SK-N-MC (cell line): ENCODE results near the gene TAB3.

Source experiments
- DNase-seq: peaks from one replicate; pipeline ENCODE4 v3.0.0-alpha.2; 2011; ENCODE audit warnings: low read depth, low spot score
- H3K27ac ChIP-seq: fragments of 200-600 bp; sonication (generic); 2 replicates; pipeline ENCODE4 v1.5.1; 2016; ENCODE audit warnings: mixed run types
- H3K36me3 ChIP-seq: fragments of 200-600 bp; sonication (generic); 2 replicates; pipeline ENCODE4 v1.6.1; 2017; ENCODE audit warnings: antibody characterized with exemption, low read length, mixed read lengths; ENCODE audit not compliant: insufficient read depth
- H3K4me3 ChIP-seq: fragments of 200-600 bp; sonication (generic); 2 replicates; pipeline ENCODE4 v1.5.1; 2016
- H3K9ac ChIP-seq: fragments of 200-600 bp; sonication (generic); 2 replicates; pipeline ENCODE4 v1.8.0; 2017; ENCODE audit warnings: mixed run types, mixed read lengths; ENCODE audit not compliant: insufficient read length
- H3K9me3 ChIP-seq: fragments of 200-600 bp; sonication (generic); 2 replicates; pipeline ENCODE4 v1.6.1; 2017; ENCODE audit warnings: low read depth, mild to moderate bottlenecking, antibody characterized with exemption, low read length, moderate library complexity, mixed read lengths
- EZH2 ChIP-seq: fragments of 200-600 bp; sonication (generic); IDR thresholded peaks from one replicate; pipeline ENCODE4 v1.6.1; 2017; ENCODE audit warnings: antibody characterized with exemption
- FOXP2 ChIP-seq: optimal IDR thresholded peaks from 2 replicates; pipeline ENCODE3; 2011; ENCODE audit warnings: mild to moderate bottlenecking, moderate library complexity; ENCODE audit not compliant: insufficient read depth; ENCODE audit errors: extremely low read length, control extremely low read depth
- POLR2AphosphoS5 ChIP-seq: IDR thresholded peaks from 2 replicates; pipeline ENCODE4 v1.6.1; 2012; ENCODE audit warnings: mild to moderate bottlenecking, low read depth, low read length, borderline replicate concordance

Gene TAB3

GRCh38 chrX:30795981-30796958, 92.8 kb downstream of the TAB3 start:
- H3K9ac ChIP-seq = no peak overlapping the region
- H3K27ac ChIP-seq = no peak overlapping the region
- no peaks in the 10 kb centered on the region for H3K36me3 ChIP-seq
- H3K9me3 ChIP-seq = no peaks in the 10 kb centered on the region
- TF ChIP-seq EZH2 = no peak
- TF ChIP-seq POLR2AphosphoS5 = no peak
- TF ChIP-seq FOXP2 = no peak
- no peak for DNase-seq
- no peak overlapping the region for H3K4me3 ChIP-seq

DNA sequence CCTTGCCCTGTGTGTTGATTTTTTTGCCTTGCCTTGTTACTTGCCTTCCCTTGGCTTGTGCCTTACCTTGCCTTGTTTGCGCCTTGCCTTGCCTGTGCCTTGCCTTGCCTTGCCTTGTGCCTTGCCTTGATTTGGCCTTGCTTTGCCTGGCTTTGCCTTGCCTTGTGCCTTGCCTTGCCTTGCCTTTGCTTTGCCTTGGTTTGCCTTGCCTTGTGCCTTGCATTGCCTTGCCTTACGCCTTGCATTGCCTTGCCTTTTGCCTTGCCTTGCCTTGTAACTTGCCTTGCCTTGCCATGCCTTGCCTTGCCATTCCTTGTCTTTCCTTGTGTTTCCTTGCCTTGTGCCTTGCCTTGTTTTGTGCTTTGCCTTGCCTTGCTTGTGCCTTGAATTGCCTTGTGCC, 94.6 kb downstream of the TAB3 start:
- no peak overlapping the region for H3K4me3 ChIP-seq
- H3K27ac ChIP-seq = no peak overlapping the region
- TF ChIP-seq FOXP2 (no peak), POLR2AphosphoS5 (no peak), EZH2 (no peak)
- H3K36me3 ChIP-seq = no peaks in the 10 kb centered on the region
- no peak for DNase-seq
- no peaks in the 10 kb centered on the region for H3K9me3 ChIP-seq
- no peak overlapping the region for H3K9ac ChIP-seq

- no peak for DNase-seq
- no peaks in the 10 kb centered on the region for H3K9me3 ChIP-seq
- no peaks in the 10 kb centered on the region for H3K36me3 ChIP-seq
- H3K9ac ChIP-seq = no peak overlapping the region
- no peak overlapping the region for H3K27ac ChIP-seq
- no peak overlapping the region for H3K4me3 ChIP-seq
- no peak for TF ChIP-seq EZH2
- no peak for TF ChIP-seq FOXP2
These were observed 95.3 kb downstream of the TAB3 start for GRCh38 chrX:30793767-30794103.

GRCh38 chrX:30793075-30793766, 95.8 kb downstream of the TAB3 start:
- no peaks in the 10 kb centered on the region for H3K9me3 ChIP-seq
- H3K36me3 ChIP-seq = no peaks in the 10 kb centered on the region
- no peak overlapping the region for H3K27ac ChIP-seq
- H3K9ac ChIP-seq = no peak overlapping the region
- TF ChIP-seq POLR2AphosphoS5 = no peak
- no peak for TF ChIP-seq EZH2
- no peak for TF ChIP-seq FOXP2
- DNase-seq = no peak
- no peak overlapping the region for H3K4me3 ChIP-seq

- H3K27ac ChIP-seq = no peak overlapping the region
- no peak for TF ChIP-seq FOXP2
- no peak for TF ChIP-seq POLR2AphosphoS5
- TF ChIP-seq EZH2 = no peak
- H3K9me3 ChIP-seq = no peaks in the 10 kb centered on the region
- H3K4me3 ChIP-seq = no peak overlapping the region
- no peaks in the 10 kb centered on the region for H3K36me3 ChIP-seq
- H3K9ac ChIP-seq = no peak overlapping the region
- DNase-seq = no peak
These were observed 97.5 kb downstream of the TAB3 start for GRCh38 chrX:30791296-30792278.

DNA sequence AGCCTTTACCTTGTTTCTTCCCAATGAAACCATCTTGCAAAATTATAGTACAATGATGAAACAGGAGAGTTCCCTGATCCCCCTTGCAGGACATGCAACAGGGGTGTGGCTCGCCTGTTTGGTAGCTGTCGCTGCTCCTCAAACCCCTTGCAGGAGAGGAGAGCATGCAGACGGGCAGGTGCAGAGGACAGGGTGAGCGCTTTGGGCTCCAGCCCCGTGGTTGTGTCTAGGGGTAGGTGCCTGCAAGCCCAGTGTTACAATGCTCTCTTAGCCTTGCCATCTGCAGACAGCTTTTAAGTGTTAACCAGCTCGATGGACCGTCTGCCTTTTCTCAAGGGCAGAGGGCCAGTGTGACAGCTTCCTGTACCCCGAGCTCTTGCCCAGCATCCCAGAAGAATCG, 102.0 kb downstream of the TAB3 start:
- Histone ChIP-seq H3K36me3 (no peaks in the 10 kb centered on the region), H3K4me3 (no peak overlapping the region), H3K9ac (no peak overlapping the region), H3K27ac (no peak overlapping the region), H3K9me3 (no peaks in the 10 kb centered on the region)
- TF ChIP-seq POLR2AphosphoS5 = no peak
- TF ChIP-seq EZH2 = no peak
- no peak for TF ChIP-seq FOXP2
- no peak for DNase-seq

DNA sequence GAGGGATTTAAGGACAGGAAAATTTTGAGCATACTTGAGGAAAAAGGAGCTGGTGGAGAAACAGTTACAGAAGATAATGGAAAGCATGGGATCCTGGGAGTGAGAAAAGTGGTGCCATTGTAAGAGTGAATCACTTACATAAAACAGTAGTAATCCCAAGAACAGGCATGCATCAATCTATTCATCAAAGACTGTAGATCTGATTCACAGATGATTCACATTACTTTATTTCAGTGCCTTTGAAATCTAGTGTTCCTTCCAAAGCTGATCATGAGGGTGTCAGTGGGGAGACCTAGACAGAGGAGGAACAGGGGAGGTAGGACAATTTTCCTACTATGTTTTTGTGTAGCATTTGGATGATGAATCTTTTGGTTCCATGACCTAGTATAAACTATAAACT, 102.7 kb downstream of the TAB3 start:
- H3K4me3 ChIP-seq = no peak overlapping the region
- no peak overlapping the region for H3K9ac ChIP-seq
- no peak for TF ChIP-seq EZH2
- no peak for TF ChIP-seq FOXP2
- no peak for TF ChIP-seq POLR2AphosphoS5
- DNase-seq = no peak
- no peaks in the 10 kb centered on the region for H3K36me3 ChIP-seq
- H3K9me3 ChIP-seq = no peaks in the 10 kb centered on the region
- no peak overlapping the region for H3K27ac ChIP-seq

DNA sequence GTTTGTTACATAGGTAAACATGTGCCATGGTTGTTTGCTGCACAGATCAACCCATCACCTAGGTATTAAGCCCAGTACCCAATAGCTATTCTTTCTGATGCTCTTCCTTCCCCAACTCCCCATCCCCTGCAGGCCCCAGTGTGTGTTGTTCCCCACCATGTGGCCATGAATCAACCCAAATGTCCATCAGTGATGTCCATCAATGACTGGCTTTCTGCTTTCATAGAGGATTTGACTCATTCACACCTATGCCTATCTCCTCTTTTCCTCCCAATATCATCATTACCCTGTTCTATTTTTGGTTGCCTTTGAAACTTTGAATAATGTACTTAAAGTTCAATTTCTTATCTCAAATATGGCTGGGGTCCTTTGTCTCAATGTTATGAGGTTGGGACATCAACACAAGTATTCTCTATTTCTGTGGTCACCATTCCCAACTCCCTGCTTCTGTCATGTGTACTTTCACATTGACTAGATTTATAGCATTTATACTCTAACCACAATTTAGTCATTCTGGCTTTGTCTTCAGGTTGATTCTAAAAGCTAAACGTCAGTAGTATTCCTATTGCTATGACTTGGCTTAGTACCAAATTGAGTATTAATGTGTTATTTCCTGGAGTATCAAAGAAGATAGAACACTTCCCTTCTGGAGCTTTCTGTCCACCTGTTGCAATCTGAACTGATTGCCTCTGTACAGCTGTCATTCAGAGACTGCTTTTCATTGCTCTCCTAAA, 107.2 kb downstream of the TAB3 start:
- H3K27ac ChIP-seq = no peak overlapping the region
- no peak for DNase-seq
- TF ChIP-seq FOXP2 (no peak), EZH2 (no peak), POLR2AphosphoS5 (no peak)
- no peaks in the 10 kb centered on the region for H3K36me3 ChIP-seq
- H3K9me3 ChIP-seq = no peaks in the 10 kb centered on the region
- no peak overlapping the region for H3K9ac ChIP-seq
- H3K4me3 ChIP-seq = no peak overlapping the region
